ENCODE measurements around the gene SYT3. TPM values are rescaled to one million over a fixed set of nuclear protein-coding genes. Genes with fewer than 3 reads are reported as not detected.

The SYT3 gene
- total and polyA plus RNA-seq, 2 of the 8 experiments (the other 6 are each of a cell fraction or from before 2014, with no cell fraction given): 6.7 to 17.3 TPM

- peaks cover 27 to 46% (median 41%) of the 10 kb centered on the region in 4 experiments for H3K27me3 ChIP-seq (replicated peaks in 1 of 4; ENCODE audit: control insufficient read depth in 3 of 4, extremely low read depth in 1 of 4, insufficient read depth in 3 of 4, low read length in 3 of 4)
- ChIA-PET POLR2A (ENCODE audit: partially characterized antibody) (interaction anchor here (0.6 to 1.8 kb wide), 4 partner anchors 9 to 60 kb away, joined by 3 to 14 read pairs (median 4); no protein-coding TSS in a partner anchor), CTCF (ENCODE audit: partially characterized antibody) (interaction anchor here (0.5 to 3.9 kb wide), 20 partner anchors 11 to 272 kb away, joined by 3 to 28 read pairs (median 6); no protein-coding TSS in a partner anchor)
- 83% methylated on average over 1 of the region's 20 CpGs; no CpG with 5 or more reads in 1 of the 2 experiments for WGBS, 2 experiments (ENCODE audit: extremely low coverage in 1 of 2, insufficient coverage in 1 of 2, insufficient read length in 1 of 2, insufficient replicate concordance in 2 of 2, low coverage in 1 of 2, low lambda C conversion rate in 2 of 2, missing lambda C conversion rate in 1 of 2)
- H3K79me1 ChIP-seq (ENCODE audit: low read depth, low read length): no peaks in the 10 kb centered on the region
- H2BK120ac ChIP-seq (replicated peaks; ENCODE audit: low read depth, low read length): no peak overlapping the region
- H3K23ac ChIP-seq (ENCODE audit: insufficient read length): no peak overlapping the region
- peak overlapping the region in 1 of 4 experiments; percentile 53; a peak in 1 of 8 replicates for H3K4me3 ChIP-seq (ENCODE audit: extremely low read depth in 1 of 4, insufficient read depth in 2 of 4, low read depth in 3 of 4, low read length in 4 of 4)
- no peak overlapping the region for H2BK12ac ChIP-seq (ENCODE audit: low read depth, low read length)
- no peaks in the 10 kb centered on the region; a peak in 1 of 8 replicates for H3K36me3 ChIP-seq (ENCODE audit: control insufficient read depth in 2 of 4, insufficient read depth in 4 of 4, low read length in 3 of 4)
- no peak overlapping the region for H3K4ac ChIP-seq (replicated peaks; ENCODE audit: insufficient read length, low read depth, low read length)
- H3K4me2 ChIP-seq (ENCODE audit: insufficient read depth in 1 of 2, low read depth in 2 of 2, low read length in 2 of 2): no peak overlapping the region; a peak in 1 of 4 replicates
- 0 out of 4 replicates have a peak, but pooled peaks cover 0 to 5% of the 10 kb centered on the region in 2 experiments for H3K9me3 ChIP-seq (ENCODE audit: insufficient read depth in 2 of 2, low read depth in 1 of 2, low read length in 1 of 2)
- H2AK5ac ChIP-seq (ENCODE audit: low read depth, low read length): no peak overlapping the region
- no peak overlapping the region for H3K9ac ChIP-seq (replicated peaks in 1 of 4; ENCODE audit: extremely low read depth in 1 of 4, low read depth in 3 of 4, low read length in 3 of 4)
- H3K23me2 ChIP-seq (ENCODE audit: low read depth, low read length): peaks cover 1% of the 10 kb centered on the region; the same call in 1 of the 2 replicates
- no peak overlapping the region for H2BK5ac ChIP-seq (ENCODE audit: low read depth, low read length)
- 0 out of 2 replicates have a peak overlapping the region, but pooled peaks have one; percentile 29 for H2BK15ac ChIP-seq (ENCODE audit: low read length)
- no peak overlapping the region for H3K56ac ChIP-seq (replicated peaks; ENCODE audit: insufficient read length, low read depth, low read length)
- H4K5ac ChIP-seq (ENCODE audit: insufficient read length, low read depth, low read length): no peak overlapping the region
- no peak overlapping the region for H4K91ac ChIP-seq (replicated peaks; ENCODE audit: insufficient read length, low read length)
- H4K8ac ChIP-seq (ENCODE audit: extremely low read depth, insufficient read depth, low read length): no peak overlapping the region
- H3K14ac ChIP-seq (ENCODE audit: insufficient read length): no peak overlapping the region
- DNase-seq (ENCODE audit: low read depth in 1 of 2, low spot score in 2 of 2) (no peak), FAIRE-seq (no peak)
- no peak overlapping the region for H2BK20ac ChIP-seq (ENCODE audit: low read length)
- H4K20me1 ChIP-seq (replicated peaks in 1 of 2; ENCODE audit: control insufficient read depth in 1 of 2, insufficient read depth in 2 of 2, low read length in 2 of 2): peaks cover 0 to 4% of the 10 kb centered on the region in 2 experiments
- H3K27ac ChIP-seq (ENCODE audit: low read depth, low read length): no peak overlapping the region
- H3K79me2 ChIP-seq (ENCODE audit: control insufficient read depth in 1 of 2, insufficient read depth in 2 of 2, low read length in 2 of 2): no peaks in the 10 kb centered on the region
- H2AFZ ChIP-seq (ENCODE audit: low read length): no peak overlapping the region
- no peak overlapping the region for H3K18ac ChIP-seq (ENCODE audit: extremely low read depth, low read length)
- peaks cover 0 to 8% (median 4%) of the 10 kb centered on the region in 4 experiments; a peak in 5 of 7 replicates for H3K4me1 ChIP-seq (replicated peaks in 1 of 4; ENCODE audit: control insufficient read depth in 3 of 4, insufficient read depth in 4 of 4, low read length in 3 of 4)
- TF ChIP-seq RXRA (IDR thresholded peaks at IDR 0.05; ENCODE audit: insufficient read depth, low read depth, low read length): no peak
- no peak for TF ChIP-seq SIX5 (IDR thresholded peaks at IDR 0.05; ENCODE audit: low read depth, low read length)
- TF ChIP-seq CEBPB (IDR thresholded peaks at IDR 0.05; ENCODE audit: low read depth, low read length): no peak
Measured at GRCh38 chr19:50668879-50669278, 29.2 kb upstream of the SYT3 start.

Measured in H1 (cell line).